CD4-positive, alpha-beta T cell (primary cell): ENCODE measurements around the gene TAF5. TPM values are rescaled to one million over a fixed set of nuclear protein-coding genes. Genes with fewer than 3 reads are reported as not detected.

Source experiments
- ATAC-seq: fragments of 200-7000 bp; cut with Tn5 transposase; one replicate; pipeline ENCODE4 v1.10.0; 2022; ENCODE audit warnings: mild to moderate bottlenecking; ENCODE audit not compliant: poor library complexity
- CTCF ChIA-PET: fragments of 350-600 bp; sonication (Branson Sonifier 250); formaldehyde crosslinking; loops from one replicate; lab custom pipeline; 2021; ENCODE audit warnings: antibody characterized with exemption, inconsistent platforms; lab: Charles Lee
- POLR2A ChIA-PET: fragments of 350-600 bp; sonication (Branson Sonifier 250); formaldehyde crosslinking; loops from one replicate; lab custom pipeline; 2021; ENCODE audit warnings: antibody characterized with exemption, inconsistent platforms; lab: Charles Lee
- DNase-seq, 14 experiments: peaks; one replicate each; pipeline ENCODE4 v3.0.0-alpha.2; 2013 to 2020; ENCODE audit warnings: mixed read lengths in 2 of 14
- H3K27ac ChIP-seq, 2 donors: one replicate each; pipeline versions ENCODE4 v1.5.1 to v1.7.0; 2013; ENCODE audit warnings: low read length in 2 of 2, low read depth in 1 of 2, mild to moderate bottlenecking in 1 of 2
- H3K27me3 ChIP-seq, 2 experiments: 1 replicate in 1 of 2; 2 replicates in 1 of 2; pipeline versions ENCODE4 v1.6.1 to v1.7.0; 2013; ENCODE audit warnings: low read length in 2 of 2, control low read depth in 1 of 2, mild to moderate bottlenecking in 1 of 2, moderate library complexity in 1 of 2; ENCODE audit not compliant: insufficient read depth in 2 of 2, control insufficient read depth in 1 of 2
- H3K36me3 ChIP-seq: one replicate; pipeline ENCODE4 v1.6.1; 2013; ENCODE audit warnings: low read length, control low read depth; ENCODE audit not compliant: insufficient read depth
- H3K4me1 ChIP-seq: one replicate; pipeline ENCODE4 v1.6.1; 2013; ENCODE audit warnings: low read length, control low read depth; ENCODE audit not compliant: insufficient read depth
- H3K4me3 ChIP-seq: one replicate; pipeline ENCODE4 v1.5.1; 2013; ENCODE audit warnings: mild to moderate bottlenecking, low read length, moderate library complexity
- H3K9me3 ChIP-seq, 2 experiments: 1 replicate in 1 of 2; 2 replicates in 1 of 2; pipeline versions ENCODE4 v1.6.1 to v1.7.0; 2013; ENCODE audit warnings: low read length in 2 of 2, mild to moderate bottlenecking in 2 of 2, control low read depth in 1 of 2, moderate library complexity in 1 of 2; ENCODE audit not compliant: control insufficient read depth in 1 of 2, insufficient read depth in 1 of 2
- H3K27ac Mint-ChIP-seq: one replicate; pipeline ENCODE4 v1.8.0; 2020; ENCODE audit warnings: mixed read lengths
- H3K27me3 Mint-ChIP-seq: one replicate; pipeline ENCODE4 v1.8.0; 2021; ENCODE audit warnings: mixed read lengths
- H3K36me3 Mint-ChIP-seq: one replicate; pipeline ENCODE4 v1.8.0; 2021; ENCODE audit warnings: low read depth, mixed read lengths
- H3K4me1 Mint-ChIP-seq: one replicate; pipeline ENCODE4 v1.8.0; 2021; ENCODE audit warnings: low read depth, mixed read lengths
- H3K4me3 Mint-ChIP-seq: one replicate; pipeline ENCODE4 v1.8.0; 2020; ENCODE audit warnings: mild to moderate bottlenecking, mixed read lengths
- H3K9me3 Mint-ChIP-seq: one replicate; pipeline ENCODE4 v1.8.0; 2020; ENCODE audit warnings: mixed read lengths
- intact Hi-C, 2 experiments: fragments of 100-400 bp; cut with DNase I in 1 of 2; cut with micrococcal nuclease in 1 of 2; formaldehyde crosslinking; loops; one replicate each; pipeline versions ENCODE4 v1.15.1 to v1.9.0; 2023 to 2025; cut with DNase I, micrococcal nuclease
- total RNA-seq, 174 experiments: library from RNA in 2 of 174; stranded (reverse) in 2 of 174; gene quantifications; one replicate each; pipeline ENCODE4 v1.2.3 and lab custom pipeline; 2021 to 2026
- TF ChIP-seq, protein P1 (sequence below): fragments of 200-600 bp; IDR thresholded peaks from one replicate; pipeline ENCODE4 v1.8.0; 2022; ENCODE audit warnings: antibody characterized with exemption, mild to moderate bottlenecking

Gene TAF5
- total RNA-seq, 2 experiments from 2014 or later = 3.8 to 4.0 TPM

DNA sequence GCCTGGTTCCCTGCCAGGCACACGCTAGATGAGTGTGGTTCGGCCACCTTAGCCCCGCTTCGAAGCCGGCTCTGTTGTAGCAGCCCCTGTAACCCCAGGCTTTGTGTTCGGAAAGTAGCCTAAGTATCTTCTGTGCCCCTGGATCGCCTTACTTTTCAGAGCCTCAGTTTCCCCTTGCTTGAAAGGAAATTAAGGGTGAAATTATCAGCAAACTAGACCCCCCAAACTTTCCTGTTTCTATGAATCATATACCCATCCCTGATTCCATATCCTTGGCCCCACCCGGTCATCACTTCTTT lies 29.0 kb downstream of the TAF5 start:
- Histone ChIP-seq H3K27ac (peak overlapping the region; percentile 56 to 61), H3K9me3 (no peaks in the 10 kb centered on the region), H3K36me3 (peaks cover 39% of the 10 kb centered on the region), H3K27me3 (no peaks in the 10 kb centered on the region), H3K4me3 (peak overlapping the region; percentile 95), H3K4me1 (peaks cover 23% of the 10 kb centered on the region)
- DNase-seq (no peak), ATAC-seq (no peak)
- Mint-ChIP-seq H3K4me3 (peak overlapping the region; percentile 99), H3K27ac (peak overlapping the region; percentile 96), H3K36me3 (peaks cover 68% of the 10 kb centered on the region), H3K9me3 (no peaks in the 10 kb centered on the region), H3K4me1 (peaks cover 55% of the 10 kb centered on the region), H3K27me3 (no peaks in the 10 kb centered on the region)
- POLR2A ChIA-PET = interaction anchor here (1.4 to 2.8 kb wide), 4 partner anchors 29 to 56 kb away, joined by 5 to 27 read pairs (median 6); partner anchors contain the start of genes CALHM2, PCGF6 and TAF5
- CTCF ChIA-PET = no interaction called here
- TF ChIP-seq, protein P1, sequence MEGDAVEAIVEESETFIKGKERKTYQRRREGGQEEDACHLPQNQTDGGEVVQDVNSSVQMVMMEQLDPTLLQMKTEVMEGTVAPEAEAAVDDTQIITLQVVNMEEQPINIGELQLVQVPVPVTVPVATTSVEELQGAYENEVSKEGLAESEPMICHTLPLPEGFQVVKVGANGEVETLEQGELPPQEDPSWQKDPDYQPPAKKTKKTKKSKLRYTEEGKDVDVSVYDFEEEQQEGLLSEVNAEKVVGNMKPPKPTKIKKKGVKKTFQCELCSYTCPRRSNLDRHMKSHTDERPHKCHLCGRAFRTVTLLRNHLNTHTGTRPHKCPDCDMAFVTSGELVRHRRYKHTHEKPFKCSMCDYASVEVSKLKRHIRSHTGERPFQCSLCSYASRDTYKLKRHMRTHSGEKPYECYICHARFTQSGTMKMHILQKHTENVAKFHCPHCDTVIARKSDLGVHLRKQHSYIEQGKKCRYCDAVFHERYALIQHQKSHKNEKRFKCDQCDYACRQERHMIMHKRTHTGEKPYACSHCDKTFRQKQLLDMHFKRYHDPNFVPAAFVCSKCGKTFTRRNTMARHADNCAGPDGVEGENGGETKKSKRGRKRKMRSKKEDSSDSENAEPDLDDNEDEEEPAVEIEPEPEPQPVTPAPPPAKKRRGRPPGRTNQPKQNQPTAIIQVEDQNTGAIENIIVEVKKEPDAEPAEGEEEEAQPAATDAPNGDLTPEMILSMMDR = no peak
- intact Hi-C loops = loop anchor here (1.0 kb wide), 1 partner anchor 28 kb away; no protein-coding TSS in a partner anchor

DNA sequence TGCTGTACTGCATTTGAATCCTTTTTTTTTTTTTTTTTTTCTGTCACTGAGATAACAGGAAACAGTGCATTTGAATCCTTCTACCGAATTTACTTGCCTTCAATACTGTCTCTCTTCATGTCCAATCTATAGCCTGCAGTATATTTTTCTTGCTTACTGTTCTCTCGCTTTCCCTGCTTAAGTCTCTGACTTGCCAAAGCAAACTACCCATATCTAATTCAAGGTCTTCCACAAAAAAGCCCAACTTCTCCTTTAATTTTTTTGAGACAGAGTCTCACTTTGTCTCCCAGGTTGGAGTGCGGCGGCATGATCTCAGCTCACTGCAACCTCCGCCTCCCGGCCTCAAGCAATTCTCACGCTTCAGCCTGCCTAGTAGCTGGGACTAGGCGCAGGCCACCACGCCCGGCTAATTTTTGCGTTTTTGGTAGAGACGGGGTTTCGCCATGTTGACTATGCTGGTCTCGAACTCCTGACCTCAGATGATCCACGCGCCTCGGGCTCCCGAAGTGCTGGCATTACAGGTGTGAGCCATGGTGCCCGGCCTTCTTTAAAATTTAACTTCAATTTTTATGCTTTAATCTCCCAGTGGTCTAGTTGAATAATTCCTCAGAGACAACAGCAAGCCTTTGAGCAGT lies 29.5 kb downstream of the TAF5 start:
- POLR2A ChIA-PET = interaction anchor here (1.4 to 2.8 kb wide), 4 partner anchors 29 to 55 kb away, joined by 5 to 27 read pairs (median 6); partner anchors contain the start of genes CALHM2, PCGF6 and TAF5
- DNase-seq (peak in 1 of 14 experiments; percentile 22), ATAC-seq (no peak)
- peak overlapping the region; percentile 99 for H3K4me3 Mint-ChIP-seq
- CTCF ChIA-PET = no interaction called here
- Histone ChIP-seq H3K27me3 (no peaks in the 10 kb centered on the region), H3K9me3 (no peaks in the 10 kb centered on the region), H3K4me1 (peaks cover 23% of the 10 kb centered on the region), H3K27ac (peak overlapping the region in 1 of 2 donors; percentile 61), H3K4me3 (peak overlapping the region; percentile 95), H3K36me3 (peaks cover 39% of the 10 kb centered on the region)
- H3K27ac Mint-ChIP-seq = peak overlapping the region; percentile 96
- TF ChIP-seq, protein P1 = no peak
- H3K36me3 Mint-ChIP-seq = peaks cover 65% of the 10 kb centered on the region
- no peaks in the 10 kb centered on the region for H3K27me3 Mint-ChIP-seq
- intact Hi-C loops = no loop called here
- peaks cover 55% of the 10 kb centered on the region for H3K4me1 Mint-ChIP-seq
- no peaks in the 10 kb centered on the region for H3K9me3 Mint-ChIP-seq

DNA sequence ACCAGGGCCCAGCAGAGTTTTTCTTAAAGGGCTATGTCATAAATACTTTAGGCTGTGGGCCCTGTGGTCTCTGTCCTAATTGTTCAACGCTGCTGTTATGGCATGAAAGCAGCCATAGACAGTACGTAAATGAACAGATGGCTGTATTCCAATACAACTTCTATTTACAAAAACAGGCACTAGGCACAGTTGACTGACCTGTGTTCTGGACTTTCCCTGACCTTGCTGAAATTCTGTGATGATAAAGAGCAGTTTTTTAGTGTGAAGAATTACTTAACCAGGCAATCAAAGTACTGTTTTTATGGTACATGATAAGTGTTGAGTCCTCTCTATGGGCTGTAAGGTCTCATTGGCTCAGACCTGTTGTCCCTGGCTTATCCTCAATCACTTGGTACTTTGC lies 45.8 kb downstream of the TAF5 start:
- Histone ChIP-seq H3K4me3 (no peak overlapping the region), H3K9me3 (no peaks in the 10 kb centered on the region), H3K27ac (no peak overlapping the region), H3K36me3 (peaks cover 92% of the 10 kb centered on the region), H3K27me3 (no peaks in the 10 kb centered on the region), H3K4me1 (no peaks in the 10 kb centered on the region)
- H3K27ac Mint-ChIP-seq = no peak overlapping the region
- H3K36me3 Mint-ChIP-seq = peaks cover 92% of the 10 kb centered on the region
- no peaks in the 10 kb centered on the region for H3K27me3 Mint-ChIP-seq
- no peak for ATAC-seq
- H3K4me3 Mint-ChIP-seq = no peak overlapping the region
- H3K4me1 Mint-ChIP-seq = no peaks in the 10 kb centered on the region
- intact Hi-C loops = no loop called here
- ChIA-PET POLR2A (no interaction called here), CTCF (no interaction called here)
- DNase-seq = no peak
- H3K9me3 Mint-ChIP-seq = no peaks in the 10 kb centered on the region
- TF ChIP-seq, protein P1 = no peak
